Activated T-helper 17 cell treated with anti-CD3 and anti-CD28 coated beads, Interleukin-2, amount 50 U/mL, for 72 hours (primary cell): ENCODE data around the gene CREB5. TPM values are rescaled to one million over a fixed set of nuclear protein-coding genes. Genes with fewer than 3 reads are reported as not detected.

Experiments
- ATAC-seq: fragments of 150-1000 bp; cut with Tn5 transposase; replicated peaks from 2 replicates; pipeline ENCODE4 v1.10.0; 2021; ENCODE audit warnings: mild to moderate bottlenecking, moderate library complexity
- H3K27ac Mint-ChIP-seq: one replicate; pipeline ENCODE4 v1.8.0; 2022; ENCODE audit warnings: mixed read lengths
- H3K27me3 Mint-ChIP-seq: one replicate; pipeline ENCODE4 v1.8.0; 2022; ENCODE audit warnings: mixed read lengths
- H3K36me3 Mint-ChIP-seq: one replicate; pipeline ENCODE4 v1.8.0; 2022; ENCODE audit warnings: low read depth, mild to moderate bottlenecking, mixed read lengths
- H3K4me1 Mint-ChIP-seq: one replicate; pipeline ENCODE4 v1.8.0; 2022; ENCODE audit warnings: mixed read lengths
- H3K4me3 Mint-ChIP-seq: one replicate; pipeline ENCODE4 v1.8.0; 2022; ENCODE audit warnings: mild to moderate bottlenecking, mixed read lengths
- H3K9me3 Mint-ChIP-seq: one replicate; pipeline ENCODE4 v1.8.0; 2022; ENCODE audit warnings: mixed read lengths
- total RNA-seq, 2 donors: library from RNA; stranded (reverse); gene quantifications; one replicate each; pipeline ENCODE4 v1.2.3, GENCODE V29; 2022

The CREB5 gene
- total RNA-seq, 2 donors from 2014 or later: 0.02 TPM; not detected in 1

DNA sequence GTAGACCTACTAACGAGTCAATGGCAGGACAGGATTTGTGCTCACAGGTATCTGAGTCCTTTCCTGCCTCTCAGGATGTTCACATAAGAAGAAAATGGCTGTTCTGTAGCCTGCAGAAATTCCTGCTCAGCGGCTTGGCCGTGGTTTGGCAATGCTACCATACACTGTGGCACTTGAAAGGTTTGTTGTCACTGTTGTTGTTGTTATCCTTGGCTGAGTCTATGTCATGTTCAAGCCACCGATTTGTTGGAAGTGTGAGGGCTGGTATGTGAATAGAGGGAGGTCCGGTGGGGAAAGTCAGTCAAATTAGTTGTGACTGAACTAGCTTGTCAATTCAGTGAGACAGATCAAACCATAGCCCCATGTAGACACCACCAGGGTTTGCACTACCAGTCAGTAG, 345.9 kb downstream of the CREB5 start:
- Mint-ChIP-seq H3K36me3 (no peaks in the 10 kb centered on the region), H3K4me1 (no peaks in the 10 kb centered on the region), H3K9me3 (no peaks in the 10 kb centered on the region), H3K4me3 (no peak overlapping the region), H3K27me3 (peaks cover 3% of the 10 kb centered on the region), H3K27ac (no peak overlapping the region)
- no peak for ATAC-seq

DNA sequence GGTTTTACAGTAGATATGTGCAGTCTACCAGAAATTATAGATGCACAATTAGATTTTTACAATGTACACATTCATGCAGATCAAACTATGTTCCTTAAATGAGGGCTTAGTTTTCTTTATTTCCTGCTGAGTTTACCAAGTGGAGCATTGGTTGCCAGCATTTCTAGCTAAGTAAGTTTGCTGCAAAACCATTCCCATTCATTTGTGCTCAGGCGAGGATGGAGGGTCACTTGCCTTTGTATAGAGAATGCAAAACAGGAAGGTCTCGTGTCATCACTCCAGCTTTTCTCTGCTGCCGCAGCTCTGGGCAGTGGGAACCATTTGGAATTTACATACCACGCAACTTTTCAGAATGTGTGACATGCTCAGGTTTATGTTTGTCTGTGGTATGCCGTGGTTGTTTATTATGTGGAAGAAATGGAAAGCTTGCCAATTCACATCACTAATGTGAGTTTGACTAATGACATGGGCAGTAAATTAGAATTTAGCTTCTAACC, 347.2 kb downstream of the CREB5 start:
- Mint-ChIP-seq H3K4me3 (no peak overlapping the region), H3K27ac (no peak overlapping the region), H3K9me3 (no peaks in the 10 kb centered on the region), H3K36me3 (no peaks in the 10 kb centered on the region), H3K4me1 (no peaks in the 10 kb centered on the region), H3K27me3 (peaks cover 3% of the 10 kb centered on the region)
- no peak for ATAC-seq

DNA sequence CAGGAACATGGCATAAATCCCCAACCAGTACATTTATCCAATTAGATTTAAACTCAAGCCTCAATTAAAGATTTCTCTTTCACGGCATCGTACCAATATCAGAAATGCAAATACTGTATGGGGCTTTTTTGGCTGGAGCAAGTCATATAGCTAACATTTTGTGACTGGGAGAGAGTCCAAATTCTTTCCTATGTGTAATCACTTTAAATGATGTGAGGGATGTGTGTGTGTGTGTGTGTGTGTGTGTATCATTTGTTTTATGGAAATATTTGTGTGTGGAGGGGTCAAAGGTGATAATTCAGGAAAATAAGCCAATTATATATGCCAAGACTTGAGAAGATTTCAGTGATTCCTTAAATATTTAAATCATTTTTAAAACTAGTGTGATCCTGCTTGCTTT, 349.2 kb downstream of the CREB5 start:
- H3K9me3 Mint-ChIP-seq: no peaks in the 10 kb centered on the region
- H3K27me3 Mint-ChIP-seq: no peaks in the 10 kb centered on the region
- no peak overlapping the region for H3K27ac Mint-ChIP-seq
- H3K4me1 Mint-ChIP-seq: no peaks in the 10 kb centered on the region
- H3K36me3 Mint-ChIP-seq: no peaks in the 10 kb centered on the region
- ATAC-seq: no peak
- no peak overlapping the region for H3K4me3 Mint-ChIP-seq

DNA sequence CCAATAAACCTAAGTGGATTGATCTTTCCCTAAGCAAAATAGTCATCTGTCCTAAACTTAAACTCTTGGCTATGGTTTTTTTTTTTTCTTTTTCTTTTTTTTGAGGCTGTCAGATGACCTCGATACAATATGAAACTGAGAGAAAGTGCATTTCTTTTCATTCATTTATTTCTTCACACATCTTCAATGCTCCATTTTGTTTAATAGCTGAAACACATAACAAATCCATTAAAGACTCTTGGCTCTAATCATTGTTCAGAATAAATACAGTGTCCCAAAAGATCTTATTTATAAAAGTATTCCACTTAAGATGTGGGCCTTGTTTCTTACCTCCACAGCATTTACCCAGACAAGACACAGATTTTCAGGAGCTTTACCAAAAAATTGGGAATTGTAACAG, 350.3 kb downstream of the CREB5 start:
- H3K9me3 Mint-ChIP-seq: no peaks in the 10 kb centered on the region
- H3K4me3 Mint-ChIP-seq: no peak overlapping the region
- no peaks in the 10 kb centered on the region for H3K27me3 Mint-ChIP-seq
- ATAC-seq: no peak
- no peaks in the 10 kb centered on the region for H3K36me3 Mint-ChIP-seq
- no peak overlapping the region for H3K27ac Mint-ChIP-seq
- no peaks in the 10 kb centered on the region for H3K4me1 Mint-ChIP-seq

DNA sequence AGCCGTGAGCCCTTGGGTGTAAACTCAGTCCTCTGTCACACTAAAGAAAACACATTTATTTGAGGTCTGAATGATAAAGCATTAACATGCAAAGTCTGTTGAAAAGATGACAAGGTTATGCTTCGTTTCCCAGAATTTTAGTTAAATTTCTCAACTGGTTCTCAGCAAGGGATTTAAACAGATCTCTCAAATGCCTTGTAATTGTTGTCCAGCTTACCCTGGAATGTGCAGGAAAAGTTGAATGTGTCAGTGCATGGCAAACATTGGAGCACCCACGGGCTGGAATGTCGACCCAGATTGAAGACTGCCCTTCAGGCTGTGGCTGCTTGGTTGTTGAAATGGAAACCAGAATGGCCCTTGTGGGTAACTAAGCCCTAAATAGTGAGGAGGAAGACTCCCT, 354.0 kb downstream of the CREB5 start:
- peaks cover 7% of the 10 kb centered on the region for H3K27me3 Mint-ChIP-seq
- H3K4me1 Mint-ChIP-seq: no peaks in the 10 kb centered on the region
- H3K9me3 Mint-ChIP-seq: no peaks in the 10 kb centered on the region
- ATAC-seq: no peak
- no peak overlapping the region for H3K4me3 Mint-ChIP-seq
- no peaks in the 10 kb centered on the region for H3K36me3 Mint-ChIP-seq
- no peak overlapping the region for H3K27ac Mint-ChIP-seq

DNA sequence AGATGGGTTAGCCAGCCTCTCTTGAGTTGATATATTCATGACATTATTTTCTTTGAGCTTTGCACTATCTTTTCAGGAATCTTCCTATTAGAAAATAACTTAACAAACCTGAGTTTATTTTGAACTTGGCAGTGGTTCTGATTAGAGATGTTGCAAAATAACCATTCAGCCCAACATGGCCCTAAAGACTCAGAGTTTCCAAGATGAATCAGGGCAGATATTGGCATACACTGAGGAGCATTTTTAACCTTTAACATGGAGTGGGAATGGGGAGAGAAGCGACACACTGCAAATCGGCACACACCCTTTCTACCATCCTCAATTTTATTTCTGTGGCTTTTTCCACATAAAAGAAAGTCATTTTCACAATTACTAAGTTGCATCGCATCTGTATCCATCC, 355.0 kb downstream of the CREB5 start:
- Mint-ChIP-seq H3K27ac (no peak overlapping the region), H3K4me3 (no peak overlapping the region), H3K36me3 (no peaks in the 10 kb centered on the region), H3K27me3 (peaks cover 7% of the 10 kb centered on the region), H3K9me3 (no peaks in the 10 kb centered on the region), H3K4me1 (no peaks in the 10 kb centered on the region)
- ATAC-seq: no peak

DNA sequence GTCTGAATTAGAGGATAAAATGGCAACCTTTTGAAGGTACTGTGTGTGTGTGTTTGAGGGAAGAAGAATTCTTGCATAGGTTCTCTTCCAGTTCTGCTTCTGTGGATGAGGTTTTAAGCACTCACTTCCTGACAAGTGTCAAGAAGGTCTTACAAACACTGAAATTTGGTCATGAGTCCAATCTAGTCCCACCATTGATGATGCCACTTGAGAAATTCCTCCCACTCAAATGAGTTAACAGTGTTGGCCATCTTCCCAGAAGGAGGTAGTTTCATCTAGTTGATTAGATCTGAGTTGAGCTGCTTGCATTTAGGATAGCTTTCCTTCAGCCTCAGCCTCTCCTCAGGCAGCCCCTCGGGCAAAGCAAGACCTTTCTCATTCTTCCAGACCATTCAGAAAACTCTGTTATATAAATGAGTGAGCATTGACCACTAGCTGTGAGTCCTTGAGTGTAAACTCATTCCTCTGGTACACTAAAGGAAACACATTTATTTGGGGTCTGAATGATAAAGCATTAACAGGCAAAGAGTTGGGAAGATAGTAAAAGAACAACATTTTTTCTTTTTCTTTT, 356.3 kb downstream of the CREB5 start:
- Mint-ChIP-seq H3K9me3 (no peaks in the 10 kb centered on the region), H3K27me3 (peaks cover 7% of the 10 kb centered on the region), H3K36me3 (no peaks in the 10 kb centered on the region), H3K27ac (no peak overlapping the region), H3K4me1 (no peaks in the 10 kb centered on the region), H3K4me3 (no peak overlapping the region)
- ATAC-seq: no peak

DNA sequence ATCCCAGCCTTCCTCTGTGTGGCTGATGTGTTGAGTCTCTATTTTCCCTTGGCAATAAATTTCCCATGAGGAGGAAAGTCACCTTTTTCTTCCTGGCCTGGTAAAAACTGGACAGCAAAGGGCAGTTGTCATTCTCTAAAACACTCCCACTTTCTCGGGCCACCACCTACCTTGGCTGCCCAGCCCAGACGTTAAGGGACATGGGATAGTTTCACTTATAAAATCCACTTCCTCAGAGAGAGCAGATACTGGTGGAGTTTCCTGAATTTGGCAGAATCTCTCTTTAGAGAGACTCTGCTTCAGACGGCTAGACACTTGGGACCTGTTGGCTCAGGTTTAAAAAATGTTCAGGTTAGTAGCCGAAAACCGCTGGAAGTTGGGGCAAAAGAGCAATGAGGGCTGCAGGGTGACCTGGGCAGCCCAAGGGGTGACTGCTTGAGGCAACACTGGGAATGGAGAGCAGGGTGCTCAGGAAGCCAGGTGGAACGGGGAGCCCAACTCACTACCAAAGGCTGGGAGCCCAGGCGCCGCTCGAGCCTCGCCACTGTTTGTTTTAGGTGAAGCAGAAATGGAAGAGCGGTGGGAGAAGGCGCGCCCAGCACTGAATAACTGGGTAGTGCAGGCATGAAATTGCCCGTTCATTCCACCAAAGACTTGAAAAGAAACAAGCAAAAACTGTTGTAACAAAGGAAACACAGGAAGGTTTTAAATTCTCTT, 359.7 kb downstream of the CREB5 start:
- Mint-ChIP-seq H3K27me3 (peaks cover 7% of the 10 kb centered on the region), H3K36me3 (no peaks in the 10 kb centered on the region), H3K27ac (no peak overlapping the region), H3K4me3 (no peak overlapping the region), H3K4me1 (no peaks in the 10 kb centered on the region), H3K9me3 (no peaks in the 10 kb centered on the region)
- ATAC-seq: no peak

DNA sequence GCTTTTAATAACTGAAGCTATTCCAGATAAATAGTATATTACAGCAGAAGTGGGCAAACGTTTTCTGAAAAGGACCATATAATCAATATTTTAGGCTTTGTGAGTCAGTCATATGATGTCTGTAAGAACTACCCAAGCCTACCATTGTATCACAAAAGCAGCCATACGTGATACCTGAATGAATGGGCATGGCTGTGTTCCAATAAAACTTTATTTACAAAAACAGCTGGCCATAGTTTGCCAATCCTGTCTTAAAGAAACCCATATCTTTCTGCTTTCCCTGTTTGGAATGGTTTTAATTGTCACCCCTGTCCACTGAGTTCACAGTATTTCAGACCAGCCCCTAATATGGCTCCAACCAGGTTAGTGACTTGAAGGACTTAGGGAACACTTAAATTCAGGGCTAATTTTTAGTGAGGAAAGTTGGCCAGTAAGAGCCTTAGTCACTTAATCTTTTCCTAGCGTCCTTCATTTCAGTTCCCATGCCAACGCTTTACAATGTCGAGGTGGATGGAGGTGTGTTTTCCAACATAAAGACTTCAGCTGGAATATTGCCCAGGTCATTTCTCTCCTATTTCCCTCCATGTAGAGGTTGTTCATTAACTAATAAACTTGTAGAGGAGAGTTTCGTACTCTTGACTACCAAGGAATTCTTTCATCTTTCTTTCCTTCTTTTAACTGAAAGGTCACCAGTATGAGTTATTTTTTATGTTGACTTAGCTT, 361.3 kb downstream of the CREB5 start:
- no peaks in the 10 kb centered on the region for H3K4me1 Mint-ChIP-seq
- no peaks in the 10 kb centered on the region for H3K27me3 Mint-ChIP-seq

DNA sequence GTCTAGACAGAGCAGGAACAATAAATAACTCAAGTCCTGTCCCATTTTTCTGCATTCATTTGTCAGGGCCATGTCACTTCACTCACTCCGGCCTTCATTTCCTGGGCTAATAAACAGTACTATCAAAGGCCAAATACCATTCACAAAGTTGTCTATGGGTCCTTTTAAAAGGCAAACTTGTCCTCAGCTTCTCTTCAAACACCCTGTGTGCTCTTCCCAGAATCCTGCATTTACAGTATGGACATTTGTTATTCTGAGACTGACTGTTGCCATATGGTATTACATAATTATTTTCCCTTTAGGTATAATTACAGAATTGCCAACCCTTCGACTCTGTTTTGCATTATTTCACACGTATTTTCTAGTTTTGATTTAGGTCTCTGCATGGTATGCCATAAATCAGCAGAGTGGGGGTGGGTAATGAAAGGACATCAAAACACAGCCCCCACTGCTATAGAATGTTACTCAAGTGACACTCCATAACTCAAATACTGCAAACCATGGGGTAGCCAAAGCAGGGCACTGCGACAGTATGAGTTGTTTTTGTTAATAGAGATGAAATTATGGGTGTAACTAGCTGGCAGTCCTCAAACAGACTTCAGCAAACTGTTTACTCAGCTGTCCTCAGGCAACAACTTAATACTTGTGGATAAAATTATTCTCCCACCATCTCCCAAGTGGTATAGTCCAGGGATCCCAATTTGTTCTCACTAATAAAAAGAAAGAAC, 362.1 kb downstream of the CREB5 start:
- Mint-ChIP-seq H3K27me3 (peaks cover 3% of the 10 kb centered on the region), H3K36me3 (no peaks in the 10 kb centered on the region), H3K27ac (no peak overlapping the region), H3K9me3 (no peaks in the 10 kb centered on the region), H3K4me3 (no peak overlapping the region), H3K4me1 (no peaks in the 10 kb centered on the region)
- ATAC-seq: no peak

More for the DNA sequence above, 361.3 kb downstream of the CREB5 start:
- Mint-ChIP-seq H3K27ac (no peak overlapping the region), H3K4me3 (no peak overlapping the region), H3K9me3 (no peaks in the 10 kb centered on the region), H3K36me3 (no peaks in the 10 kb centered on the region)
- ATAC-seq: no peak

DNA sequence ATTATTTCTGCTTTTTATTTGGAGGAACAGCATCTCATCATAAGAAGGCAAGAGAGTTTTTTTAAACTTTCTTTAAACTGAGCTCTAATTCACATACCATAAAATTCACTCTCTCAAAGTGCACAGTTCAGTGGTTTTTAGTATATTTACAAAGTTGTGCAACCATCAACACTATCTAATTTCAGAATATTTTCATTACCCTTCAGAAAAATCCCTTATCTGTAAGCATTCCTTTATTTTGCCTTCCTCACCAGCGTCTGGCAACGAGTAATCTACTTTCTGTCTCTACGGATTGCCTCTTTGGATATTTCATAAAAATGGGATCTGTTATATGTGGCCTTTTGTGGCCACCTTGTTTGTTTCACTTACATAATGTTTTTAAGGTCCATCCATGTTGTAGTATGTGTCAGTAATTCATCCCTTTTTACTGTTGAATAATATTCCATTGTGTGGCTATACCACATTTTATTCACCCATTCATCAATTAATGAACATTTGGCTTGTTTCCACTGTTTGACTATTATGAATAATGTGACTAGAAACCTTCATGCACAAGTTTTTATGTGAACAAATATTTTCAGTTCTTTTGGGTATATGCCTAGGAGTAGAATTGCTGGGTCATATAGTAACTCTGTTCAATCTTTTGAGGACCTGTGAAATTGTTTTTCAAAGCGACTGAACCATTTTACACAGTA, 364.3 kb downstream of the CREB5 start:
- Mint-ChIP-seq H3K27ac (no peak overlapping the region), H3K36me3 (no peaks in the 10 kb centered on the region), H3K9me3 (no peaks in the 10 kb centered on the region), H3K4me3 (no peak overlapping the region), H3K27me3 (peaks cover 3% of the 10 kb centered on the region), H3K4me1 (no peaks in the 10 kb centered on the region)
- ATAC-seq: no peak

DNA sequence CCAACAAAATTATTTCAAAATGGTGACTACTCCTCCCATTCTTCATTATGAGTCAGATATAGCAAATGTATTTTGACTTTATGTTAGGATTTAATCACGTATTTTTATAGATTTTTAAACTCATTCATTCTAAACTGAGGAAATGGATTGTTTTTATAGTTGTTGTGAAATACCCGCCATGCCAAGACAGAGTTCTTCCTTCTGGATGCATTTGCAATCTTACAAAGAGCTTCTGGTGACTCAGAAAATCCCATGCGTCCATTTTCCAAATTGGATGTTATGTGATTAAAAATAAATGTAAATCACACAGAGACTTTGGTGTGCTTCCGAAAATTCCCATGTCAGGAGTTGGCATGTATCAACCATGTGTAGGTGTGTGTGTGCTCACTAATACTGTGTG, 366.5 kb downstream of the CREB5 start:
- ATAC-seq: no peak
- Mint-ChIP-seq H3K36me3 (no peaks in the 10 kb centered on the region), H3K27me3 (peaks cover 3% of the 10 kb centered on the region), H3K9me3 (no peaks in the 10 kb centered on the region), H3K27ac (no peak overlapping the region), H3K4me3 (no peak overlapping the region), H3K4me1 (no peaks in the 10 kb centered on the region)

DNA sequence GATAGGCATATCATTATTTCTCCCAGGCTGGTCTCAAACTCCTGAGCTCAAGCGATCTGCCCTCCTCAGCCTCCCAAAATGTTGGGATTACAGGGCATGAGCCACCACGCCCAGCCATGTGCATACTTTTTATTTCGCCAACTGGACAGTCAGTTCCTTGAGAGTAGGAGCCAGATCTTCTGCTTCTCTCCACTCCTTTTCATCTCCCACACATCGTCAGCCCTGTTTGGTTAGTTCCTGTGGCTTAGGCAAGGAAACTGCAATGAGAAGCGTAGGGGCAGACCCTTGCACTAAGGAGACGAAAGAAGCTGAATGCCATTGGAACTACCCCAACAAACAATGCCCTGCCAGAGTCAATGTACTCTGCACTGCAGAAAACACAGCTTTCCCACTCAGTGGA, 367.6 kb downstream of the CREB5 start:
- H3K36me3 Mint-ChIP-seq: no peaks in the 10 kb centered on the region

DNA sequence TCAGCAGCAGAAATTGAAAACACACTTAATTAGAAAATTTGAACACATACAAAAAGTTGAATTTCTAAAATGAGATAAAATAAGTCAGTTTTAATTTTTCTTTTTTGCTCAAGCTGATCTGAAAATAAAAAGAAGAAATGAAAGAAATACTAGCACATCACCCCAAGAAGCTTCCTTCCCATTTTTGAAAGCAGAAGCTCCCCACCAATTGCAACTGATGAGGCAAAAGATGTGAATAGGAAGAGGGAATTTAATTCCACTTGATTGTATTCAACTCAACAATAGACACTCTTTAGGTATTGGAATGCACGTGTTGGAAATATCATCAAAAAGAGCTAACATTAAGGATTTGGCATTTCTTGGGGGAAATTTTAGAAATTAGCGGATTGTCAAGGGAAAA, 370.0 kb downstream of the CREB5 start:
- H3K9me3 Mint-ChIP-seq: no peaks in the 10 kb centered on the region
- no peak overlapping the region for H3K27ac Mint-ChIP-seq
- H3K27me3 Mint-ChIP-seq: peaks cover 3% of the 10 kb centered on the region
- ATAC-seq: no peak
- H3K4me1 Mint-ChIP-seq: no peaks in the 10 kb centered on the region
- no peaks in the 10 kb centered on the region for H3K36me3 Mint-ChIP-seq
- no peak overlapping the region for H3K4me3 Mint-ChIP-seq

More for the DNA sequence above, 367.6 kb downstream of the CREB5 start:
- Mint-ChIP-seq H3K4me3 (no peak overlapping the region), H3K27ac (no peak overlapping the region), H3K9me3 (no peaks in the 10 kb centered on the region), H3K27me3 (peaks cover 3% of the 10 kb centered on the region), H3K4me1 (no peaks in the 10 kb centered on the region)
- no peak for ATAC-seq
